Umbilical cord (tissue), 2 donors: ENCODE measurements around the gene STPG4. TPM values are rescaled to one million over a fixed set of nuclear protein-coding genes. Genes with fewer than 3 reads are reported as not detected.
A peak's percentile ranks its signal among the peaks of the same experiment; 100 is the strongest.
"Not testable (repeated sequence)": the region's sequence is repeated elsewhere in the genome, so short reads cannot be mapped to it uniquely, and the experiment has no call there.

Experiments
- DNase-seq: peaks from one replicate; pipeline ENCODE4 v3.0.0-alpha.2; 2015; ENCODE audit warnings: low spot score
- total RNA-seq: library from RNA; depleted of rRNA; stranded (reverse); fragments of >200 nt; gene quantifications from one replicate; pipeline ENCODE4 v1.2.3, GENCODE V29; 2014; ENCODE audit warnings: low replicate concordance; ENCODE audit not compliant: insufficient read depth

Gene STPG4, protein sequence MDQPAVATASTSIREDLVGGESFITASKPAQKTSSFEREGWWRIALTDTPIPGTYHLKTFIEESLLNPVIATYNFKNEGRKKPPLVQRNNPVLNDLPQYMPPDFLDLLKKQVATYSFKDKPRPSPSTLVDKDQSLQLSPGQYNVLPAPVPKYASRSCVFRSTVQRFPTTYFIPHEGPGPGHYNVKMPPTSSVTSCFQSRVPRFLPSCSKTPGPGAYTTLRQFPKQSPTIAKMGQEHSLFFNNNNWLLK
- 8.4 TPM for total RNA-seq

DNA sequence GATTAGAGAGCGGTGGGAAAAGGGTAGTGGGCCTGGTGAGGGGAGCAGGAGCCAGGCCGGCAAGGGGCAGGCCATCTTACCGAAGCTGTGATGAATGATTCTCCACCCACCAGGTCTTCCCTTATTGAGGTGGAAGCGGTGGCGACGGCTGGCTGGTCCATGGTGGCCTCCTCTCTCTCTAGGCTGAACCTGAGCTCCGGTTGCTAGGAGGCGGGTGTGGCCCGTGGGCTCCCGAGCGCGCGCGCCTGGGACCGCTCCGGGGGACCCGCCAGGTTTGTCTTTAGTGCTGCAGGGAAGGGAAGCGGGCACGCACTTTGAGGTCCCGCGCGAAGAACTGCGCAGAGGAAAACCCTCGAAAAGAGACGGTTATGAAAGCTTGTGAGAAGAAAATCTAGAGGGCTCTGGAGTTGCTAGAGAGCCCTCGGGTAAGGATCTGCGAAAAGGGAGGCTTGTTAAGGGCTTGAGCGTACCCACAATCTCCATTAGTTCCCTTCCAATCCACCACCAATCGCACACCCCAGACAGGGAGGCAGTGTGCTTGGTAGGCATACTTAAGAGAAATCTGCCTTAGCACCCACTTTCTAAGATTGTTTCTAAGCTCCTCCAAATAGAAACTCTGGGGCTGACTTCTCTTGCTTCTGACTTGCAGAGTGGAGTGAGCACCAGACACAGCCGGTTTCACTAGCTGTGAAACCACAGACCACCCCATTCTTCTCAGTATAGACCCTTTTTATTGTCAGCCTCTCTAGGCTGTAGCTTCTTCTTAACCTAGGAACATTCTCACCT is at the start of gene STPG4:
Gene STPG4 (minus strand): TSS at position 218 of the 786 bp plus-strand sequence. CDS start 57 bp downstream, at position 161.
- DNase-seq, result no peak

DNA sequence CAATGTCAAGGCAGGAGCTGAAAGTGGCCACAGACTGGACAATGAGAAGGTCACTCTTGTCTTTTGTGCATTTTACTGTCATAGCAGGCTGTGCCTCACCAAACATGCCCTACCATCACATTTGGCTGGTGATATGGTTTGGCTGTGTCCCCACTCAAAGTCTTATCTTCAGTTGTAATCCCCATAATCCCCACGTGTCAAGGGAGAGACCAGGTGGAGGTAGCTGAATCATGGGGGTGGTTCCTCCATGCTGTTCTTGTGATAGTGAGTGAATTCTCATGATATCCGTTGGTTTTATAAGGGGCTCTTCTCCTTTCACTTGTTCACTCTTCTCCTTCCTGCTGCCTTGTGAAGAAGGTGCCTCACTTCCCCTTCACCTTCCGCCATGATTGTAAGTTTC is 49.6 kb upstream of the STPG4 start:
- no peak for DNase-seq

DNA sequence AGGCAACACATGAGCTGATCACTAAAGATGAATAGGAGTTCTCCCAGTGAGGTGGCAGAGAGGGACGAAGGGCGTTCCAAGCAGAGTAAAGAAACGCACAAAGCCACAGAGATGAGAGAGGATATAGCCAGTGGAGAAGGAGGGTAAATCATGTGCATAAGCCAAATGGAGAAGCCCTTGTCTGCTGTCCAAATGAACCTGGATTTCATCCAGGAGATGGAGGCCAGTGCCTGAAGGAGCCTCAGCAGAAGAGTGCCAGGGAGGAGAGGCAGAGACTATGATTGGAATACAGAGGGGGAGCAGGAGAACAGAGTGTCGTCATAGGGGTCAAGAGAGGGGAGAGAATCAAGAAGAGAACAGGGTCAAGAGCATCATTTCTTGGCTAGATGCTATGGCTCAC is 48.9 kb upstream of the STPG4 start:
- no peak for DNase-seq

DNA sequence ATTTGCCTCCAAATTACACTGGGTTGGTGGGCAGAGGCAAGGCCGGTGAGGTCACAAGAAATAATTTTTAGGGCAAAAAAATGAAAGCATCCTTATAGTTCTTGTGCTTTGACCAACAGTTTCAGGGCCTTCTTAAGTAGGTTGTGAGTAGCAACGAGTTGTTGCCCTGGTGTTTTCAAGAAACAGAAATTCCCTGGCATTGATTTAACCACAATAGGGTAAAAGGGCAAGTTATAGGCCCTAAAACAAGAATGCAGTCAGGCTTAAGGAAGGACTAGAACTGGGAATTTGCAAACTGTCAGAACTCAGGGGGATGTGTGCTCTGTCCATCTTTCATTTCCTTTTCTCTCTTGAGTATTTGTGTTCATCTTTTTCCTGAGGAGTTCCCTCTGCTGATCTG is 46.1 kb upstream of the STPG4 start:
- DNase-seq, result no peak

DNA sequence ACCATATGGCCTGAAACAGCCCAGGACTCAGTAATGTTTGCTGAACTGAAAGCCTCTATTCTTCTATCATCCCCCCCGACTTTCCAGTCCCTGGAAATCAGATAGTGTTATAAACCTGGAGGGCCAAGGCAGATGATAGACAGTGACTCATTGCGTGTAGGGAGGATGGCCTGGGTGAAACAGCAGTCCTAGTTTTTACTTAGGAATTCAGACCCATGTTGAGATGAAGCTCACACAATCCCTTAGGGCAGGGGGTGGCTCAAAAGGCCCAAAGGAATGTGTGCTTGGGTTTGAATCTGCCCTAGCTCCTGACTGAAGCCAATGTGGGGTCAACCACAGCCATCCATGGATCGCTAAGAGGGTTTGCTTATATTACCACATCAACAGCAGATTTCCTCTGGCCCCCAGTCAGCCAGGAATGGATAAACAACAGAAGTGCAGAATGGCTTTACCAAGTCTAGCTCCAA is 43.9 kb upstream of the STPG4 start:
- no peak for DNase-seq

DNA sequence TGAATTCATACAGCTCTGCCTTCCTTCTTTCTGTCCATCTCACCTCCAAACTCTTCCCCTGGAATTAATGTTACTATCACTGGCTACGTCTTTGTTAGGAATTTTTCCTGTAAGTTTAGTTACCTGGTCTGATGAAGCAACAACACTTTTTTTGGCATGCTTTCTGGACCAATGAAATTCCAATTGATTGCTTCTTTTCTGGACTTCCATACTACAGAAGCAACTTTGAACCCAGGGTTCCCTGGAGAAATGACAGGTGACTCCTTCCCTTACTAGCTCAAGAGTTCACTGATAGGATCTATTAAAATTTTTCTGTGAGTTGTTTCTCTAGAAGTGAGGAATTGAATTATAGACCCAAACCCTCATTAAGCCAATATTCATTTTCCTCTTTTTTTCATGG is 41.4 kb upstream of the STPG4 start:
- DNase-seq, result no peak

DNA sequence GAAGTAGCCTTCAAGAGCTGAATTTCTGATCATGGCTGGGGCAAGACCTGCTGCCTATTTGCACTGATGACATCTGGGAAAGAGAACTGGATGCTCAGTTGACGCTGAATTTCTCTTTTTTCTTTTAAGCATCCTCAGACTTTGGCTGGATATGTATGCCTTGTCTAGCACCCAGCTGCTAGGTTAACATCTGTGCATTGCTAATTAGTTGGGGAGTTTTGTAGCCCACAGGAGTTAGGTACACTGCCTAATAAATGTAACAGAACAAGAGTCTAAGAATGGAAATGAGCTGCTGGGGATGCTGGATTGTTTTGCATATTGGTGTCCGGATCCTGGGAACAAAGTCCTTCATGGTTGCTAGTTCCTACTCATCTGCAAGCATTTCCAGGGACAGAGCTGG is 40.9 kb upstream of the STPG4 start:
- DNase-seq, result no peak

DNA sequence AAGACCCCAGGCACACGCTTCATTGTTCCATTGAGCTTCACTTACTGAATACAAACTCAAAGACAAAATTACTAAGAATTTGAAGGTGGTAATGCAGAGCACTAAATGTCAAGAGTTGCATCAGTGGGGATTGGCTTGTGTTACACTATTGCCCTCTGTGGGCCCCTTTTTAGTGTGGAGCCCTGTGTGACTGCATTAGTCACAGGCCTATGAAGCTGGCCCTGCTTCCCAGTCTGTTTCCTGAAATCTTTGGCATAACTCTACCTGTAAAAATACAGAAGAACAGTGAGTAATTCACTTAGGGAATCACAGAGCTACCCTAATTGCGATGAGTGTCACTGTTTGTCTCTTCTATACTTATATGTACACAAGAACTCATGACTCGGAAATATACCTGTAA is 40.0 kb upstream of the STPG4 start:
- DNase-seq, result no peak

DNA sequence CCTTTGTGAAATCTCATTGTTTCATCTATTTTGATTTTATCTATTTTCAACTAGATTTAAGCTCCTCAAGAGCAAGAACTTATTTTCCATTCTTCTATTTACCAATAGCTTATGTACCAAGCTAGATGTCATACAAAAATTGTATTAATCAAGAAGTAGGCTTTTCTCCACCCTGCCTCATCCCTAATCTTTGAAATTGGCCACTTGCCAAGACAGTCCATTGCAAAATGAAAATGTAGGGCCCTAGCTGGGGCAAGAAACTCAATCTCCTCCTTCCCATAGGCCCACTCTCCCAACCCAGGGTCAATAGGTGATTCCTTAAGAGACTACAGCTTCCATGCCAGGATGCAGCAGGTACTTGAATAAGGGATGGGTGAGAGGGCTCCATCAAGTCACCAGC is 39.3 kb upstream of the STPG4 start:
- no peak for DNase-seq

DNA sequence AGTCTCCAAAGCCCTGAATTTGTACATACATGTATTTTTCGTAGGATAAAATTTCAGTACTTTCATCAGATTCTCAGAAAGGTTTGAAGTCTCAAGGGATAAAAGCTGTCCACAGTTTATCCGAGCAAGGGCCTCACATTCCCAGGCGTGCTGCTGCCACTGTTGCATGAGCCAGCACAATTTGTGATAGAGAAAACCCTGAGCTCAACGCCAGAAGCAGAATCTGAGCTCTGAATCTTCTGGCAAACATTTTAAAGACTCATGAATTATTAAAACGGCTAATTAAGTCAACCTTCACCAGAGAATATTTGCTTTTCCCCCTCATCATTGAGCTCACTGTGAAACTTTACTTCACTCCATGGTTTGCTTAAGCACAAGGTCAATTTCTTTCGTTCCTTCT is 38.5 kb upstream of the STPG4 start:
- peak; percentile 86 for DNase-seq

DNA sequence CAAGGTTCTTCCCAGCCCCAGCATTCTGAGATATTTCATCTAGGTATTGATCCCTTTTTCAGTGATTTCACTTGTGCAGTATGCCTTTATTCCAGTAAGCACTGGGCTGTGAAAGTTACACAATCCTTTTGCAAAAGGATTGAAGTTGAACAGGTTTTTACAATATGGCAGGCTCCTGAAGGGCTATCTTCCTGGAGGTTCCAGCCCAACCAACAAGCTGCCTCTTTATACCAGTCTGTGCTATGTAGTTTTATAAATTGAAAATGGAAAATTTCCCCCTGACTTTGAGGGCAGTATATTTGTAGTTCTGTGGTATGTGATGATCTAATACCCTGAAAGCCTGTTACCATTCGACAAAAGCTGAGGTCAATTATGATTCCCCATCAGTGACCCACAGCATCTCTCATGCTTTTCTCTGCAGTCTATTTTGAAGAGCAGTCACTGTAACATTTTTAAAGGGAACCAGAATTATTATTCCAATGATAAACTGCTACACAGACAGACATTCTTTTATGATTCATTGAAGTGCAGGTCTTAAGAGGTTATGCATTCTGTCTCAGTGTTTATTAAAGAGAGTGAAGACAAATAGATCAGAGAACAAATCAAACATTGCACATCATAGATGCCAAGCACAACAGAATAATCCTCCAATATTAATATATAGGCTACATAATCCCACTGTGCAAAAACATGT is 35.2 kb upstream of the STPG4 start:
- no peak for DNase-seq

DNA sequence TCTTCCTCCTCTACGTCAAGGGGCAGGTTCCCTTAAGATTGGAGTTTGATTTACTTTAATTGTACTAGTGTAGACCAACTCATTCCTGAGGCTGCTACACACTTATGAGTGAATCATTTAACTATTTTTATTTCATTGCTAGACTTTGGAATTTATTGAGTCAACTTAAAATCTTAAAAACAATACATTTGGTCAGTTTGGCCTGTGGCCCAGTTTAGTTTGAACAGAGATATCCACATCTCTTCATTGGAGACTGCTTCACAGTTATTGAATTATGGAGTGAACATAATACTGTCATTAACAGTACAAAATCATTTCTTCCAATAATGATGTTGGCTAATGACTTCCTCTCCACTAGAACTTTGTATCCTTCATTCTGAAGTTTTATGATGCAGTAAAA is 34.5 kb upstream of the STPG4 start:
- DNase-seq, result no peak

DNA sequence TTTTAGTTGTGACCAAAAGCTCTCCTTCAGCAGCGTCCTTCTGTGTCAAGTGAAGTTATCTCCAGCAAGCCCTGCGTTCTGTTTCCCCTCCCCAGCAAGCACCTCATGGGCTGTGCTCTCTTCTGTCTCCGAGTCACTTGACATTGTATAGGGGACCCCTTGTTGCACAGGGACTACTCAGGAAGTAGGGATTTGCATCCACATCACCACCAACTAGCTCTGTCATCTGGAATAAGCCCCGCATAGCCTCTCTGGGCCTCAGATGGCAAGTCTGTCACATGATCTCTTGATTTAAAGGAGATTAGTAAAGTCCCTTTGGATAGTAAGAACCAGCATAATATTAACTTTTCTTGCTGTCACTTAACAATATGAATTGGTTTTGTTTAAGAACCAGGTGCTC is 32.0 kb upstream of the STPG4 start:
- DNase-seq, result no peak

DNA sequence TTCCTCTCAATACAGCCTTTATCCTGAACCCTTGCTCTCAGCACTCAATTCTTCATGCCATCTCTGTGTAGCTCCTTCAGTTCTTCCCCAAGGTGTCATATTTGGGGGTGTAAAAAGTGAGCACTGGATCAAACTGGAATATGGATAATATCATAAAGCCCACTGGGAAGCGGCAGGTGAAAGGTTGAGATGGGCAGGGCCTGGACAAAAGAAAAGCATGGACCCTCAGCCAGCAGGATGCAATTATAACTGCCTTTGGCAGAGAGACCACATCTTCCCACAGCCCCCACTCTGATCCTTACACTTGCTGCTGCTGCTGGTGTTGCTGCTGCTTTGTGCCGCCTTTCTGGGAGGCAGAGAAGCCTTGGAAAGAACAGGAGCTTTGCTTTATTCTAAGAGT is 31.2 kb upstream of the STPG4 start:
- no peak for DNase-seq

DNA sequence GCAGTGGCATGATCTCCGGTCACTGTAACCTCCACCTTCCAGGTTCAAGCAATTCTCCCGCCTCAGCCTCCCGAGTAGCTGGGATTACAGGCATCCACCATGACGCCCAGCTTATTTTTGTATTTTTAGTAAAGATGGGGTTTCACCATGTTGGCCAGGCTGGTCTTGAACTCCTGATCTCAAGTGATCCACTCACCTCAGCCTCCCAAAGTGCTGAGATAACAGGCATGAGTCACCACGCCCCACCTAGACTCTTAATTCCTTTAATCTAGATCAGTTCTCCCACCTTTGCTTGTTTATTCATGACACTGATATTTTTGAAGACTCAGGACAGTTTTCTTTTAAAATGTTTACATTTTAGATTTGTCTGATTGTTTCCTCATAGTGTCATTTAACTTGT is 30.0 kb upstream of the STPG4 start:
- DNase-seq, result not testable (repeated sequence)

DNA sequence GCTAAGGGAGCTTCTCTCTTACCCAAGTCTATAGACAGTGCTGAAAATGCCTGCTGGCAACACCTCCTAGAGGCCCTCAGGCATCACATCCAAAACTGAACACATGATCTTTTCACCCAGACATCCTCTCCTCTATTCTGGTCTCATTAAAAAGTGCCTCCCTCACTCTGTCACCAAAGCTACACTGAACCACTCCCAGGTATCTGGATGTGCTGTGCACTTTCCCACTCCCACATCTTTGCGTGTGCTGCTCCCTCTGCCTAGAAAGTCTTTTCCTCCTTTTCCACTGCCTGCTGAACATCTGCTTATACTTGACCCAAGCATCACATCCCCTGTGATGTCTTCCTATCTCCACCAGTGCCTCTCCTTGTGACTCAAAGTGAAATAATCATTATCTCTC is 26.1 kb upstream of the STPG4 start:
- DNase-seq, result no peak

DNA sequence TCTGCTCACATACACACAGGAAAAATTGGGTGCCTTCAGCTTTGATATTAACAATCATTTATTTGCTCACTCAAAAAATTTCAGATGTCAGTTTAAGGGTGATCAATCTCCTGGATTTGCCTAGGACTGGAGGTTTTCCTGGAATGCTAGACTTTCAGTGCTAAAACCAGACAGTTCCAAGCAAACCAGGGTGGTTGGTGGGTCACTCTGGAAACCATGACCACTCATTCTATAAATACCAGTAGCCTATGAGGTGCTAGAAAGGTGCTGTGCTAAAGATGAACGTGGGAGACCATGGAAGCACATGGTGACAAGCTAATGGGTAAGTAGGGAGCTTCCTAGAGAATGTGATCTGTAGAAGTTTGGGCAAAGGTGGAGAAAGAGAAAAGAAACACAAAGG is 25.4 kb upstream of the STPG4 start:
- DNase-seq, result no peak

DNA sequence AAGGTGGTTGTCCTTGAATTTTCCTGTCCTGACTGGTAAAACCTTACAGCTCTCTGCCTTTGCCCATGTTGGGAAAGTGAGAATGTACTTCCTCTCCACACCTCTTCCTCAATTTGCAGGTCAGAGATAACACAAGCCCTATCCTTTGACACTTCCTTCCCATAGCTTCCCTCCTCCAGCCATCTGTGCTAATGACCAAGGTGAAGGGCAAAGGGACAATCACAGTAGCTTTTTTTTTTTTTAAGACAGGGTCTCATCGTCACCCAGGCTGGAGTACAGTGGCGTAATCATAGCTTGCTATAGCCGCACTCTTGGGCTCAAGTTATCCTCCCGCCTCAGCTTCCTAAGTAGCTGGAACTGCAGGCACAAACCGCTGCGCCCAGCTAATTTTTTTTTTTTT is 24.3 kb upstream of the STPG4 start:
- DNase-seq, result no peak

DNA sequence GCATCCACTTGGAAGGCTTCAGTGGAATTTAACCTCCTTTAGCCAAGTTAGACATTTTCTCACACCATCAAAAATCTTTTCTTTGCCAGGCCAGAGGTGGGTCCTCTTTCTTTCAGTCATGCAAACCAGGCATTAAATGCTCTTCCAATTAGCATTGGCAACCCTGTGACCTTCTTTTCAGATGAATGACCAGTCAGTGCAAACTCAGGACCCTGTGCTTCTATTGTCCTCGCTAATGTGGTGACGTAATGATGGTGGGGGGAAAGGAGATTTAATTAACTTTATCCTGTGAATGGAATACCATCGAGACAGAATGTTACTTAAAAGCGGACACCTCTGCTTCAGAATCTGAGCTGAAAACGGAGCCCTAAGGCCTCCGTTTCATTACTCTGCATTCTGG is 23.2 kb upstream of the STPG4 start:
- no peak for DNase-seq

DNA sequence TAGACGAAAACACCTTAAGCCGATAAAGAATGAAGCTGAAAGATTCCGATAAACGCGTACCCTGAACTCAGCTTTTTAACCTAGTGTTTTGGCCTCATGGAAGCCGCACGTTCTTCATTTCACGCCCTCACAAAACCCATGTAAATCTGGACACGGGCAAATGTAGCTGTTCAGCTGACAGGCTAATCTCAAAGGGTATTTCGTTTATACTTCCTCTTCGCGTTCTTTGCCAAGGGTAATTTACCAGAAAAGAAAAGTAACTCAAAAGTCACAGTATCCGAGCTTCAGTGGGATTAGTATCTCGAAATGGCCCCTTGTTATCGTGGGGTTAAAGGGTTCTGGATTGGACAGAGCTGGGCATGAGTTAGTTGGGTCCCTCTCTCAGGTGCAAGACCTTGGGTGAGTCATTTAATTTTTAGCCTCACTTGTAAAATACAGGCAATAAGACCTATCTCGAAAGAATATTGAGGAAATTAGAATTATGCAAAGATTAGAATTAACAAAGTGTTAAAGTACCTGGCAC is 22.0 kb upstream of the STPG4 start:
- no peak for DNase-seq

DNA sequence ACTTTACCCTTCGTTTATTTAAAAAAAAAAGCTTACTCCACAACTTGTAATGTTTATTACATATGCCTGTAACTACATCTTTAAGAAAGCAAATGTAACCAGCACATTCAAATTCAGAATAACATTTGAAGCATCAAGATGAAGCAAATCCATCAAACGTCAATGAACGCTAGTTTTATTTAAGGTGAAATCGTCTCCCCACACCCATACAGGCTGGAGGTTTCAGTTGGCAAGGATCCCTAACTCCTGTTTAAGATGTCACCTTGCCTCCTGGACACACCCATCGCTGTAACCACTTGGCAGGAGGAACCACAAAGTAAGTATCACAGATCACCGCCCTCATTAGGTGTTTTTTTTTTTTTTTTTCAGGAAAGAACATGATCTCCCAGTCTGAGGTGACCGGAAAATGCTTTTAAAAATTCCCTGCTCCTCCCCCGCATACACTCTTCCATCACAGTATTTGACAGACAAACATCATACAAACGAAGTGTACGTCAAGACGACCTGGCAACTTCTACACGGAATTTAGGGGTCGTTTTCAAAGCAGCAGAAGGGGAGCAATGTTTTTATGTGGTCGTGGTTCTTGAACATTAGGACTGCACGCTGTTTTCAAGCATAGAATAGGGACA is 19.7 kb upstream of the STPG4 start:
- peak; percentile 59 for DNase-seq
